BLaER1 treated with 17β-estradiol and CSF1 and Interleukin-3, amounts not matched to agents 10 nM and 100 nM (cell line): ENCODE measurements around the gene BCL11B.

Experiments
- H3K27ac ChIP-seq, 11 experiments: shearing (Covaris generic); formaldehyde crosslinking; 2 replicates each; pipeline ENCODE4 v1.8.1; 2022
- H3K27me3 ChIP-seq, 11 experiments: shearing (Covaris generic); formaldehyde crosslinking; 2 replicates each; pipeline ENCODE4 v1.8.1; 2022
- H3K36me3 ChIP-seq, 11 experiments: shearing (Covaris generic); formaldehyde crosslinking; 2 replicates each; pipeline ENCODE4 v1.8.1; 2022
- H3K4me1 ChIP-seq, 10 experiments: shearing (Covaris generic); formaldehyde crosslinking; 2 replicates each; pipeline ENCODE4 v1.8.1; 2022
- H3K4me2 ChIP-seq, 11 experiments: shearing (Covaris generic); formaldehyde crosslinking; 2 replicates each; pipeline ENCODE4 v1.8.1; 2022
- H3K4me3 ChIP-seq, 10 experiments: shearing (Covaris generic); formaldehyde crosslinking; 2 replicates each; pipeline ENCODE4 v1.8.1; 2022
- H3K9ac ChIP-seq, 11 experiments: shearing (Covaris generic); formaldehyde crosslinking; 2 replicates each; pipeline ENCODE4 v1.8.1; 2022
- H3K9me3 ChIP-seq, 11 experiments: shearing (Covaris generic); formaldehyde crosslinking; replicated peaks in 1 of 11; 2 replicates each; pipeline ENCODE4 v1.8.1; 2022
- H4K20me1 ChIP-seq, 11 experiments: shearing (Covaris generic); formaldehyde crosslinking; 2 replicates each; pipeline ENCODE4 v1.8.1; 2022
- Cebpa-rat ChIP-seq, 11 experiments: shearing (Covaris generic); IDR thresholded peaks; 2 replicates each; pipeline ENCODE4 v1.8.1; 2022

Gene BCL11B

GRCh38 chr14:99266181-99267178, 5.5 kb downstream of the BCL11B start:
- H3K9me3 ChIP-seq: no peaks in the 10 kb centered on the region
- H3K9ac ChIP-seq: peak overlapping the region in 7 of 11 experiments; percentile 7 to 31 (median 22); a peak in 8 of 22 replicates
- H3K4me1 ChIP-seq: peaks cover 21 to 79% (median 62%) of the 10 kb centered on the region in 10 experiments
- H3K27me3 ChIP-seq: peaks cover 90 to 100% (median 99%) of the 10 kb centered on the region in 11 experiments
- H3K36me3 ChIP-seq: no peaks in the 10 kb centered on the region
- H3K27ac ChIP-seq: no peak overlapping the region
- no peak for TF ChIP-seq Cebpa-rat (IDR thresholded peaks at IDR 0.05)
- peaks cover 0 to 86% (median 40%) of the 10 kb centered on the region in 11 experiments; a peak in 18 of 22 replicates for H4K20me1 ChIP-seq
- peak overlapping the region; percentile 56 to 97 (median 74) for H3K4me2 ChIP-seq
- peak overlapping the region in 7 of 10 experiments; percentile 2 to 39 (median 19); a peak in 8 of 20 replicates for H3K4me3 ChIP-seq

DNA sequence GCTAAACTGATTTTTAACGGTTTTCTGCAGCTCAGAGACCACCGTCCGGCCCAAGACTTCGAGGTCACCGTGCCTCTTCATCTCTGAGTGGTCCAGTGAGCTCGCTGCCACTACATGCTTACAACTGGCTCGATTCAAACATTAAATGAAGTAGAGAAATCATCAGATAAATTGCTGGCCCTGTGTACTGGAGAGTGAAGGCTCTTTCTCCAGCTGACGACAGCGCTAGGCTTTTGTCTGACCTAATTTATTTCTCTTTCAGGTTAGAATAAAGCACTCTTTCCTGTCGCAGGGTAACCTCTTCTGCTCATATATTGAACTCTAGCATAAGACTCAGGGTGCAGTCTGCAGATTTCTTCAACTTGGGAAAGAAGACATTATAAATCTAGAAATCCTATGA, 6.4 kb downstream of the BCL11B start:
- peaks cover 0 to 89% (median 33%) of the 10 kb centered on the region in 11 experiments; a peak in 17 of 22 replicates for H4K20me1 ChIP-seq
- H3K4me3 ChIP-seq: no peak overlapping the region
- peaks cover 84 to 100% (median 99%) of the 10 kb centered on the region in 11 experiments for H3K27me3 ChIP-seq
- H3K36me3 ChIP-seq: no peaks in the 10 kb centered on the region
- H3K4me2 ChIP-seq: peak overlapping the region in 8 of 11 experiments; percentile 63 to 97 (median 74); a peak in 15 of 22 replicates
- H3K9ac ChIP-seq: peak overlapping the region in 4 of 11 experiments; percentile 4 to 31 (median 24); a peak in 3 of 22 replicates
- no peaks in the 10 kb centered on the region for H3K9me3 ChIP-seq
- no peak for TF ChIP-seq Cebpa-rat (IDR thresholded peaks at IDR 0.05)
- peaks cover 31 to 84% (median 71%) of the 10 kb centered on the region in 10 experiments for H3K4me1 ChIP-seq
- H3K27ac ChIP-seq: no peak overlapping the region

- H3K4me2 ChIP-seq: peak overlapping the region in 8 of 11 experiments; percentile 63 to 97 (median 74); a peak in 15 of 22 replicates
- no peak overlapping the region for H3K27ac ChIP-seq
- no peaks in the 10 kb centered on the region for H3K36me3 ChIP-seq
- peaks cover 83 to 100% (median 99%) of the 10 kb centered on the region in 11 experiments for H3K27me3 ChIP-seq
- H4K20me1 ChIP-seq: peaks cover 0 to 94% (median 32%) of the 10 kb centered on the region in 11 experiments; a peak in 17 of 22 replicates
- peak overlapping the region in 3 of 11 experiments; percentile 4 to 31 (median 19); a peak in 2 of 22 replicates for H3K9ac ChIP-seq
- H3K9me3 ChIP-seq: no peaks in the 10 kb centered on the region
- peaks cover 35 to 86% (median 74%) of the 10 kb centered on the region in 10 experiments for H3K4me1 ChIP-seq
- H3K4me3 ChIP-seq: no peak overlapping the region
- TF ChIP-seq Cebpa-rat (IDR thresholded peaks at IDR 0.05): no peak
Observed at GRCh38 chr14:99264691-99265450, 7.1 kb downstream of the BCL11B start.

GRCh38 chr14:99263564-99264330, 8.2 kb downstream of the BCL11B start:
- TF ChIP-seq Cebpa-rat (IDR thresholded peaks at IDR 0.05): no peak
- H3K4me3 ChIP-seq: peak overlapping the region in 6 of 10 experiments; percentile 34 to 63 (median 39); a peak in 7 of 20 replicates
- H3K4me1 ChIP-seq: peaks cover 35 to 82% (median 74%) of the 10 kb centered on the region in 10 experiments
- H4K20me1 ChIP-seq: peaks cover 0 to 96% (median 30%) of the 10 kb centered on the region in 11 experiments; a peak in 17 of 22 replicates
- H3K9me3 ChIP-seq: no peaks in the 10 kb centered on the region
- no peaks in the 10 kb centered on the region for H3K36me3 ChIP-seq
- H3K27me3 ChIP-seq: peaks cover 72 to 100% (median 99%) of the 10 kb centered on the region in 11 experiments
- H3K4me2 ChIP-seq: peak overlapping the region; percentile 67 to 96 (median 74)
- peak overlapping the region in 8 of 11 experiments; percentile 17 to 64 (median 60); a peak in 12 of 22 replicates for H3K9ac ChIP-seq
- H3K27ac ChIP-seq: peak overlapping the region in 6 of 11 experiments; percentile 47 to 64 (median 56); a peak in 9 of 22 replicates

- no peaks in the 10 kb centered on the region for H3K9me3 ChIP-seq
- peaks cover 65 to 97% (median 93%) of the 10 kb centered on the region in 11 experiments for H3K27me3 ChIP-seq
- peak overlapping the region in 9 of 10 experiments; percentile 16 to 63 (median 39); a peak in 16 of 20 replicates for H3K4me3 ChIP-seq
- H3K4me2 ChIP-seq: peak overlapping the region; percentile 67 to 96 (median 74)
- no peaks in the 10 kb centered on the region for H3K36me3 ChIP-seq
- H3K27ac ChIP-seq: peak overlapping the region in 8 of 11 experiments; percentile 37 to 64 (median 54); a peak in 15 of 22 replicates
- H4K20me1 ChIP-seq: peaks cover 0 to 96% (median 23%) of the 10 kb centered on the region in 11 experiments; a peak in 17 of 22 replicates
- H3K9ac ChIP-seq: peak overlapping the region in 9 of 11 experiments; percentile 17 to 64 (median 59); a peak in 16 of 22 replicates
- TF ChIP-seq Cebpa-rat (IDR thresholded peaks at IDR 0.05): no peak
- peaks cover 35 to 76% (median 73%) of the 10 kb centered on the region in 10 experiments for H3K4me1 ChIP-seq
Observed at GRCh38 chr14:99262977-99263448, 9.0 kb downstream of the BCL11B start.

DNA sequence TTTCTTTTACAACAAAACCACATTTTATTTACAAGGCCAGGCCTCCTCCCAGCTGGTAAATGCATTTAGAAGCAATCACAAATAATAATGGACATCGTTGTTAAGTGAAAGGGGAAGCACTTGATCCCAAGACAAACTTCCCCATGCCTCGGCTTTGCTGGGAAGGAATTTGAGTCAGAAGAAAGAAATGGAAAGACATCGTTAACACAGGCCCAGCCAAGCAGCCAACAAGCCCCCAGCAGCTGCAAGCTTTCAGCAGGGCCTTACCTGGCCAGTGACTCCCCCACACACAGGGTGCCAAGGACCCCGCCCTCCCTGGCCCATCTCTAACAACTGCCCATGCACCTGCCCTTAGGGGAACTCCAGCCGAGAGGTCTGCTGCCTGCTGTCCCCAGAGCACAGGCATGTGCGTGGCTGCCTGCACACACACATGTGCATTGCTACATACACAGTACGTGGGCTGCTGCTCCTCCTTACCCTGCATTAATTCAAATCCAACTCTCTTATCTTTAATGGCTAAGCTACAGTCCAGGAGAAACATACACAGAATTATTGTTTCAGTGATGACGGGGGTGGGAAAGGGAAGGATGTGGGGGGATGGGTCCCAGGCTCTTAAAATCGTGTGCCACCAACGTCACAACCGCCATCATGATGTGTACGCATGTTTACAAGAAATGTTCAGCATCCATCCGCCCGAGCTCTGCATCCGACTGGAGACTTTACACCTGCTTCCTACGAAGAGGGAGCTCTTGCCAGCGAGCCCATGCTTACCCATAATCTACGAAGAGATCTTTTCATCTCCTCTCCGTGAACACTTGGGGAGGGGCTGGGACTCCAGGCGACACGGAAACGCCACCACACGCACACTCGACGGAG, 9.8 kb downstream of the BCL11B start:
- H3K9me3 ChIP-seq: no peaks in the 10 kb centered on the region
- H3K9ac ChIP-seq: peak overlapping the region in 9 of 11 experiments; percentile 18 to 65 (median 59); a peak in 16 of 22 replicates
- peak overlapping the region in 8 of 11 experiments; percentile 37 to 64 (median 54); a peak in 14 of 22 replicates for H3K27ac ChIP-seq
- H3K36me3 ChIP-seq: peaks cover 0 to 8% (median 0%) of the 10 kb centered on the region in 11 experiments; a peak in 5 of 22 replicates
- peaks cover 35 to 68% (median 65%) of the 10 kb centered on the region in 10 experiments for H3K4me1 ChIP-seq
- H3K4me2 ChIP-seq: peak overlapping the region; percentile 67 to 96 (median 74)
- H4K20me1 ChIP-seq: peaks cover 0 to 96% (median 19%) of the 10 kb centered on the region in 11 experiments; a peak in 17 of 22 replicates
- no peak for TF ChIP-seq Cebpa-rat (IDR thresholded peaks at IDR 0.05)
- H3K27me3 ChIP-seq: peaks cover 57 to 91% (median 84%) of the 10 kb centered on the region in 11 experiments
- H3K4me3 ChIP-seq: peak overlapping the region; percentile 1 to 63 (median 39); a peak in 16 of 20 replicates
